ENCODE measurements around the gene FAM124A.

- TF ChIP-seq, protein P1, sequence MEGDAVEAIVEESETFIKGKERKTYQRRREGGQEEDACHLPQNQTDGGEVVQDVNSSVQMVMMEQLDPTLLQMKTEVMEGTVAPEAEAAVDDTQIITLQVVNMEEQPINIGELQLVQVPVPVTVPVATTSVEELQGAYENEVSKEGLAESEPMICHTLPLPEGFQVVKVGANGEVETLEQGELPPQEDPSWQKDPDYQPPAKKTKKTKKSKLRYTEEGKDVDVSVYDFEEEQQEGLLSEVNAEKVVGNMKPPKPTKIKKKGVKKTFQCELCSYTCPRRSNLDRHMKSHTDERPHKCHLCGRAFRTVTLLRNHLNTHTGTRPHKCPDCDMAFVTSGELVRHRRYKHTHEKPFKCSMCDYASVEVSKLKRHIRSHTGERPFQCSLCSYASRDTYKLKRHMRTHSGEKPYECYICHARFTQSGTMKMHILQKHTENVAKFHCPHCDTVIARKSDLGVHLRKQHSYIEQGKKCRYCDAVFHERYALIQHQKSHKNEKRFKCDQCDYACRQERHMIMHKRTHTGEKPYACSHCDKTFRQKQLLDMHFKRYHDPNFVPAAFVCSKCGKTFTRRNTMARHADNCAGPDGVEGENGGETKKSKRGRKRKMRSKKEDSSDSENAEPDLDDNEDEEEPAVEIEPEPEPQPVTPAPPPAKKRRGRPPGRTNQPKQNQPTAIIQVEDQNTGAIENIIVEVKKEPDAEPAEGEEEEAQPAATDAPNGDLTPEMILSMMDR (IDR thresholded peaks at IDR 0.05), result no peak
- TF ChIP-seq, protein P2, sequence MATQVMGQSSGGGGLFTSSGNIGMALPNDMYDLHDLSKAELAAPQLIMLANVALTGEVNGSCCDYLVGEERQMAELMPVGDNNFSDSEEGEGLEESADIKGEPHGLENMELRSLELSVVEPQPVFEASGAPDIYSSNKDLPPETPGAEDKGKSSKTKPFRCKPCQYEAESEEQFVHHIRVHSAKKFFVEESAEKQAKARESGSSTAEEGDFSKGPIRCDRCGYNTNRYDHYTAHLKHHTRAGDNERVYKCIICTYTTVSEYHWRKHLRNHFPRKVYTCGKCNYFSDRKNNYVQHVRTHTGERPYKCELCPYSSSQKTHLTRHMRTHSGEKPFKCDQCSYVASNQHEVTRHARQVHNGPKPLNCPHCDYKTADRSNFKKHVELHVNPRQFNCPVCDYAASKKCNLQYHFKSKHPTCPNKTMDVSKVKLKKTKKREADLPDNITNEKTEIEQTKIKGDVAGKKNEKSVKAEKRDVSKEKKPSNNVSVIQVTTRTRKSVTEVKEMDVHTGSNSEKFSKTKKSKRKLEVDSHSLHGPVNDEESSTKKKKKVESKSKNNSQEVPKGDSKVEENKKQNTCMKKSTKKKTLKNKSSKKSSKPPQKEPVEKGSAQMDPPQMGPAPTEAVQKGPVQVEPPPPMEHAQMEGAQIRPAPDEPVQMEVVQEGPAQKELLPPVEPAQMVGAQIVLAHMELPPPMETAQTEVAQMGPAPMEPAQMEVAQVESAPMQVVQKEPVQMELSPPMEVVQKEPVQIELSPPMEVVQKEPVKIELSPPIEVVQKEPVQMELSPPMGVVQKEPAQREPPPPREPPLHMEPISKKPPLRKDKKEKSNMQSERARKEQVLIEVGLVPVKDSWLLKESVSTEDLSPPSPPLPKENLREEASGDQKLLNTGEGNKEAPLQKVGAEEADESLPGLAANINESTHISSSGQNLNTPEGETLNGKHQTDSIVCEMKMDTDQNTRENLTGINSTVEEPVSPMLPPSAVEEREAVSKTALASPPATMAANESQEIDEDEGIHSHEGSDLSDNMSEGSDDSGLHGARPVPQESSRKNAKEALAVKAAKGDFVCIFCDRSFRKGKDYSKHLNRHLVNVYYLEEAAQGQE (IDR thresholded peaks at IDR 0.05; ENCODE audit: insufficient read depth in 1 of 2, low read depth in 2 of 2, low read length in 1 of 2), result no peak
Observed at GRCh38 chr13:51225029-51225428, 2.8 kb downstream of the FAM124A start.

All from Panc1 (cell line).